GM21576 (cell line): ENCODE data around the gene ADCY7.

Experiments
- ATAC-seq: cut with Tn5 transposase; IDR thresholded peaks from one replicate; pipeline ENCODE4 v1.9.1; 2021; ENCODE audit warnings: mild to moderate bottlenecking, moderate library complexity; ENCODE audit not compliant: unreplicated experiment

Gene ADCY7

GRCh38 chr16:50296807-50297206 lies 30.5 kb downstream of the ADCY7 start:
- no peak for ATAC-seq

- no peak for ATAC-seq
These were observed 31.1 kb downstream of the ADCY7 start for GRCh38 chr16:50297301-50298074.

GRCh38 chr16:50298075-50298460 lies 31.7 kb downstream of the ADCY7 start:
- no peak for ATAC-seq

GRCh38 chr16:50298591-50299507 lies 32.5 kb downstream of the ADCY7 start:
- ATAC-seq, result no peak

- no peak for ATAC-seq
These were observed 33.3 kb downstream of the ADCY7 start for GRCh38 chr16:50299508-50300105.

GRCh38 chr16:50300942-50301625 lies 34.7 kb downstream of the ADCY7 start:
- ATAC-seq, result no peak

GRCh38 chr16:50301626-50302471 lies 35.5 kb downstream of the ADCY7 start:
- ATAC-seq, result no peak

GRCh38 chr16:50302472-50303005 lies 36.2 kb downstream of the ADCY7 start:
- ATAC-seq, result no peak

GRCh38 chr16:50303041-50303604 lies 36.8 kb downstream of the ADCY7 start:
- ATAC-seq, result no peak

- ATAC-seq, result no peak
These were observed 37.5 kb downstream of the ADCY7 start for GRCh38 chr16:50303605-50304466.

GRCh38 chr16:50304467-50305440 lies 38.4 kb downstream of the ADCY7 start:
- ATAC-seq, result no peak

GRCh38 chr16:50305441-50306061 lies 39.2 kb downstream of the ADCY7 start:
- no peak for ATAC-seq

- ATAC-seq, result no peak
These were observed 39.9 kb downstream of the ADCY7 start for GRCh38 chr16:50306287-50306686.

- ATAC-seq, result no peak
These were observed 42.0 kb downstream of the ADCY7 start for GRCh38 chr16:50308237-50308965.

- ATAC-seq, result no peak
These were observed 42.8 kb downstream of the ADCY7 start for GRCh38 chr16:50309156-50309526.
